ENCODE data around the gene SLC22A17.

The SLC22A17 gene

DNA sequence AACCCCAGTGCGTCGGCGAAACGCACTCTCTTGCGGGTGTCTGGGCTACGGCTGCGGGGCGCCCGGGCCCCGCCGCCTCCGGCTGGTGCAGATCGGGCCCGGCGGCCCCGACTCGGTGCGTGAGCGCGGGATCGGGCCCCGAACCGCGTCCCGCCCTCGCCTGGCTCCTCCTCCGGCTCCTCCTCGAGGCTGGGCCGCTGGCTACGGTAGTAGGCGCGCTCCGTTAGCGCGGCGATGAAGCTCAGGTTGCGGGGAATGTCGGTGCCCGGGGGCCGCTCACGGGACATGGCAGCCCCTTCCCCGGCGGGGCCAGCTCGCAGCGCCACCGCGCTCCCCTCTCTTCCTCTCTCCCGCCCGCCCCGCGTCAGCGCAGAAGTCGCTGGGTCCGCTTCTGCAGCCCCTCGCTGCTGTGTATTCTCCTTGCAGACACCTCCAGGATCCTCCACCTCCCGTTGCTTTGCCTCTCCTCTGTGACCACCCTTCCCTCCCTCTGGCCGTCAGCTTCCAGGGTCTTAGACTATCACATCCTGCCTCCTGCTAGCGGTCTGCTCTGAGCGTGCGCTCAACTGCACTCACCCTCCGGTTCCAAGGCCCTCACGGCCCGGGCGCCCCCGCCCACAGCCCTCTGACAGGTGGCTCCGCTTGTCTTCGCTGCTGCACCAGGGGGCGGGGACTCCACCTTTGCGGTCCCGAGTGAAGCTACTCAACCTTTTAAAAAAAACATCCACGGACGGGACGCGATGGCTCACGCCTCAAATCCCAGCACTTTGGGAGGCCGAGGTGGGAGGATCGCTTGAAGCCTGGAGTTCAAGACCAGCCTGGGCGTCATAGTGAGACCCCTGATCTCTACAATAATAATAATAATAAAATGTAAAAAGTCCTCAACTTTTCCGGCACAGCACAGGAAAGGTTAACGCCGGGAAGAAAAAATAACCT lies 50.1 kb downstream of the SLC22A17 start, which contains the start of gene PPP1R3E:
PPP1R3E (minus strand) TSS at position 570 of the 936 bp plus-strand sequence; CDS start at position 287, 283 bp downstream.
- peak; percentile 86 to 87 for DNase-seq

DNA sequence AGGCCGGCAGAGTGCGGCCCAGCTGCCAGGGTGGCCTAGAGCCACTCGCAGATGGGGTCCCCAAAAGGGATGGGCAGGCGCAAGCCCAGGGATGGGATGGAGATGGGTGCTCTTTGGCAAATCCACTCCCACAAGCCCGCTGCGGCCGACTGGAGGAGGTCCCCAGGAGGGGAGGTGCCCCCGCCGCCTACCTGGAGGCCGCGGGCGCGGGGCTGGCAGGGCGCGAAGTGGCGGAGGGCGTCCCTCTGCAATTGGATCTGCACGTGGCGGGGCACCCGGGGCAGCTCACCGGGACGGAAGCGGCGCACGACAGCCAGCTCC lies 50.8 kb downstream of the SLC22A17 start:
- DNase-seq = peak in 1 of 2 experiments; percentile 47

DNA sequence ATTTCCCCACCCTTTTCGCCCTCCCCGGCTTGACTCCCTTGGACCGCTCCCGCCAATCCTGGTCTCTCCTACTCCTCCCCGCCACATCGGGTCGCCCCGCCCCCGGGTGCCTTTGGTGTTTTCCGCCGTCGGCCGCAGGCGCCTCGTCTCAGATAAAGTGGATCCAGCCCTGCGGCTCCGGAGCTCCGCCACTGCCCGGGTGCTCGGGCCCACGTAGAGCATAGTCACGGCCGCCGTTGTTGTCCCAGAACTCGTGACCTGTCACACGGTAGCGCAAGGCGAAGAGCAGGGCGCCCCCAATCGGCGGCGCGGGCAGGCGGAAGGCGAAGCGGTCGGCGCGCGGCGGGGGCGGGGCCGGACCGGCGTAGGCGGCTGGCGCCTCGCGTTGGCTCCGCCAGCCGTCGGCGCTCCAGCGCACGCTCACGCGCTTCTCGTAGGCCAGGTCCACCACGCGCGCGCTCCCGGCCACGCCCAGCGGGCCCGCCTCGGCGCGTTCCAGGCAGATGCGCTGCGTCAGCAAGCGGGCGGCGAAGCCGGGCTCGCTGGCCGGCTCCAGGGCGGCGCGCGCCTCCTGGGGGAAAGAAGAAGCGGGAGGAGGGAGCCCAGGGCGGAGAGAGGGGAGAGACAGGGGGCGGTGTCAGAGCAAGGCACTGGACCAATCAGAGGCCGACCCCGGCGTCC lies 51.3 kb downstream of the SLC22A17 start:
- peak; percentile 92 to 94 for DNase-seq

DNA sequence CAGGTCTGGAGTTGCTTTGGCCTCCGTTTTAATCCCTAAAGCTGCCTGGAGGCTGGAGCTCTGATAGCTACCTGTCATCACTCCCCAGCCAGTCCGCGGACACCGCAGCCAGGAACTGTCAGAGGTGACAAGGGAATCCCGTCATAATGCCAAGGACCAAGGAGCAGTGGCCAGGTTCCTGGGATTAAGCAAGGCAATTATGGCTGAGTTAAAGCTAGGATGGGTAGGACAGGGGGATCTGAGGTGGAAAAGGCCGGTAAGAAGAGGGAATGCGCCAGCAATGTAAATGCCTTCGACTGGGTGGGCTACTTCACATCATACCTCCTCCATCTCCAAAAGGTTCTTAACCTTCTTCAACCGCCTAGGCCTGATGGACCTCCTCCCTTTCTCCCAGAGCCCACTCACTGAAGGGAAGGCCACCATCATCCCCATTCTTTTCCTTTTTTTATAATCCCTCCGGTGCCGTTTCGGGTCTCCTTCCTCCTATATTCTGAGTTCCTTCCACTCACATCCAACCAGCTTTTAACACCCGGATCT lies 51.9 kb downstream of the SLC22A17 start:
- no peak for DNase-seq

DNA sequence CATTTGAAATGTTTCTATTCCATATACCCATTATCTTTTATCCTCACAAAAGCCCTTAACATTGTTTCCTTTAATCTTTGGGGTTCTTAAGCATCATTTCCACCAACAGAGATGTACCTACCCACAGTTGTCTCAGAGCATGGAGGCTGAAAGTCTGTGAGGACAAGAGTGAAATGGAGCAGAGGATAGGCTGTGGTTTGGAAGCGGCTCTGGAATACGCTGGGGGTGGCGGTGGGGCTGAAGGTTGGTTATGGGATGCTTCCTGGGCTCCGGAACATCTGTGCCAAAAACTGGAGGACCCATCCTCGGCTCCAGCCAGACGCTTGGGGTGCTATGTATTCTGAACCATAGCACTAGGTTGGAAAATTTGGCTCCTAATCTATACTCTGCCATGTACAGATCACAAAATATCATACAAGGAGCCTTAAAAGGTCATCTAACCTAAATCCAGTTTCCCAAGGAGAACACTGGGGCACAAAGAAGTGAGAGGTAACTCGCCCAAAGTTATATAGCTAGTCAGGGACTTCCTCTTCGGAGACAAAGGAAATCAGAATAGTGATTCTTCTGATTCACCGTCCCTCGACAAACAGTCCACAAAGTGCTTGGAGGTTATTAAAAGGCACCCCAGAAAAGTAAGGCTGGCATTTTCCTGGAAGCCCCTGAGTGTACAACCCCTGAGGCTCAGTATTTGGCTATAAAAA lies 52.6 kb downstream of the SLC22A17 start:
- DNase-seq = no peak

- DNase-seq = no peak
Observed at GRCh38 chr14:23299211-23299957, 53.3 kb downstream of the SLC22A17 start.

- no peak for DNase-seq
Observed at GRCh38 chr14:23297611-23298277, 54.9 kb downstream of the SLC22A17 start.

DNA sequence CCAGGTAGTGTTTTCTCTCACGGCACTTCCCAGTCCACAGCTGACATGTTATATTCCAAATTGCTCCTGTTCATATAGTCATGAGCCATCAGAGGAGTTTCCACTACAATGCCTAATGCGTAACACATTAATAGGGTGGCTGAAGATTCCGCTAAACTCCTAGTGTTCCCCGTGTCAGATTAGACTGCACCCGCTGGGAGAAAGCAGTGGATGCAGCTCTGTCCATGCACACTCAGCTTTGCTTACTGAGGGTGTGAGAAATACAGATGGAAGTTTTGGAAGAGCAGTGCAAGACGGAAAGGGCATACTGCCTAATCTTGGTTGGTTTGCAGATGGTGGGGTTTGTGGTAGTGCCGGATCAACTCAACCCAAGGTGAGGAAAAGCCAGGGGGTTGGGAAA lies 55.6 kb downstream of the SLC22A17 start:
- no peak for DNase-seq
